Measurements from ENCODE around the gene TAF11L3.
"Not testable (repeated sequence)": the region's sequence is repeated elsewhere in the genome, so short reads cannot be mapped to it uniquely, and the experiment has no call there.

Gene TAF11L3

DNA sequence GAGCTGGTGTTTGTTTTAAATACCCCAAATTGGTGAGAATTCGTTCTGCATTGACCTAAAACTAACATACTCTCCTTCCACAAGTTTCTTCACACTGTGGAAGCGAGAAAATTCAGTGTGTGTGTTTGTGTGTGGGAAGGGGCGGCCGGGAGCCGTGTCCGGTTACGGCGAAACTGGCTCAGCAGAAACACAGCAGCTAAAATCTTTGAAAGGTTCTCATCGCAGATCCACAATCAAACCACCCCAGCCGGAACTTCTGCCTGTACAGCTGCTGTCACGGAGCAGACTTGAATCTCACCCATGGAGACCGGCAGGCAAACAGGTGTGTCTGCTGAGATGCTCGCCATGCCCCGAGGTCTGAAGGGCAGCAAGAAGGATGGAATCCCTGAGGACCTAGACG, 3.3 kb downstream of the TAF11L3 start, which contains the start of gene TAF11L4:
TAF11L4 (plus strand) TSS at position 301 of the 400 bp plus-strand sequence.
- not testable (repeated sequence) for H3K14ac ChIP-seq (ENCODE audit: low read length in 2 of 2); H2BK12ac ChIP-seq (ENCODE audit: low read length in 2 of 2); H3K4ac ChIP-seq (ENCODE audit: low read depth in 1 of 2, low read length in 2 of 2); H3K4me3 ChIP-seq (ENCODE audit: insufficient read depth in 1 of 2, low read depth in 1 of 2, low read length in 2 of 2); H3K4me1 ChIP-seq (ENCODE audit: control insufficient read depth, insufficient read depth, low read depth, low read length); H2AFZ ChIP-seq (ENCODE audit: low read depth, low read length); H3K9me3 ChIP-seq (ENCODE audit: control insufficient read depth, low read length); H3K23ac ChIP-seq (ENCODE audit: low read length in 2 of 2); H3K27me3 ChIP-seq (ENCODE audit: control insufficient read depth in 1 of 2, insufficient read depth in 1 of 2, low read length in 2 of 2); H4K91ac ChIP-seq (ENCODE audit: low read length); H3K18ac ChIP-seq (ENCODE audit: low read depth in 1 of 2, low read length in 2 of 2); H3K36me3 ChIP-seq (ENCODE audit: control insufficient read depth in 1 of 2, insufficient read depth in 2 of 2, low read depth in 1 of 2, low read length in 2 of 2); H3K27ac ChIP-seq (ENCODE audit: low read length, poor library complexity, severe bottlenecking); H2BK5ac ChIP-seq (ENCODE audit: low read depth, low read length, poor library complexity, severe bottlenecking); H3K4me2 ChIP-seq (ENCODE audit: low read length, poor library complexity, severe bottlenecking); H4K8ac ChIP-seq (ENCODE audit: low read length); H3K9ac ChIP-seq (ENCODE audit: low read length); DNase-seq; H2AK5ac ChIP-seq (ENCODE audit: low read length, severe bottlenecking); H2BK120ac ChIP-seq (ENCODE audit: low read depth, low read length); H2BK15ac ChIP-seq (ENCODE audit: low read depth, poor library complexity, severe bottlenecking); H3K79me1 ChIP-seq (replicated peaks; ENCODE audit: low read length, poor library complexity, severe bottlenecking)
- WGBS = no CpG with 5 or more reads among the region's 15 CpGs

DNA sequence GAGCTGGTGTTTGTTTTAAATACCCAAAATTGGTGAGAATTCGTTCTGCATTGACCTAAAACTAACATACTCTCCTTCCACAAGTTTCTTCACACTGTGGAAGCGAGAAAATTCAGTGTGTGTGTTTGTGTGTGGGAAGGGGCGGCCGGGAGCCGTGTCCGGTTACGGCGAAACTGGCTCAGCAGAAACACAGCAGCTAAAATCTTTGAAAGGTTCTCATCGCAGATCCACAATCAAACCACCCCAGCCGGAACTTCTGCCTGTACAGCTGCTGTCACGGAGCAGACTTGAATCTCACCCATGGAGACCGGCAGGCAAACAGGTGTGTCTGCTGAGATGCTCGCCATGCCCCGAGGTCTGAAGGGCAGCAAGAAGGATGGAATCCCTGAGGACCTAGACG, 6.8 kb downstream of the TAF11L3 start, which contains the start of gene TAF11L5:
TAF11L5 (plus strand) TSS at position 301 of the 400 bp plus-strand sequence.
- H3K14ac ChIP-seq (ENCODE audit: low read length in 2 of 2); H3K9ac ChIP-seq (ENCODE audit: low read length); DNase-seq; H2BK5ac ChIP-seq (ENCODE audit: low read depth, low read length, poor library complexity, severe bottlenecking); H3K27me3 ChIP-seq (ENCODE audit: control insufficient read depth in 1 of 2, insufficient read depth in 1 of 2, low read length in 2 of 2); H3K23ac ChIP-seq (ENCODE audit: low read length in 2 of 2); H2BK12ac ChIP-seq (ENCODE audit: low read length in 2 of 2); H3K18ac ChIP-seq (ENCODE audit: low read depth in 1 of 2, low read length in 2 of 2); H3K79me1 ChIP-seq (replicated peaks; ENCODE audit: low read length, poor library complexity, severe bottlenecking); H3K4me1 ChIP-seq (ENCODE audit: control insufficient read depth, insufficient read depth, low read depth, low read length); H3K4ac ChIP-seq (ENCODE audit: low read depth in 1 of 2, low read length in 2 of 2); H2BK120ac ChIP-seq (ENCODE audit: low read depth, low read length); H3K27ac ChIP-seq (ENCODE audit: low read length, poor library complexity, severe bottlenecking); H4K91ac ChIP-seq (ENCODE audit: low read length); H3K9me3 ChIP-seq (ENCODE audit: control insufficient read depth, low read length); H2AK5ac ChIP-seq (ENCODE audit: low read length, severe bottlenecking); H3K36me3 ChIP-seq (ENCODE audit: control insufficient read depth in 1 of 2, insufficient read depth in 2 of 2, low read depth in 1 of 2, low read length in 2 of 2); H4K8ac ChIP-seq (ENCODE audit: low read length); H3K4me3 ChIP-seq (ENCODE audit: insufficient read depth in 1 of 2, low read depth in 1 of 2, low read length in 2 of 2); H2AFZ ChIP-seq (ENCODE audit: low read depth, low read length); H2BK15ac ChIP-seq (ENCODE audit: low read depth, poor library complexity, severe bottlenecking); H3K4me2 ChIP-seq (ENCODE audit: low read length, poor library complexity, severe bottlenecking): not testable (repeated sequence)
- WGBS = no CpG with 5 or more reads among the region's 15 CpGs

DNA sequence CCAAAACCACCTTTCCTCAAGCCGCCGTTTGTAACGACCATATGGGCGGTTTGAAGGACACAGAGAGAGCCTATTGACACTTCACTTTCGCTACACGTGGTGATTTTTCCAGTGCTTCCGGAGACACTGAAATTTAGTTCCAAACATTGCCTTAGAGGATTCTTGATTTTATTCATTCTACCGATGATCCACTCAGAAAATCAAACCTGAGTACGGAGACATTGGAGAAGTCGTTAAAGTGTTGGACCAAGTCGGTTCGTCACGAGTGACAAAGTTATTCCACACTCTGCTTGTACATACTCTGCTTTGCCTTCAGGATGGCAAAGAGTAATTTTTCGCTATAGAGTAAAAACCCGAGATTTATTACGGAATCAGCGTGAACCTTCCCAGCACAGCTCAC, 8.3 kb downstream of the TAF11L3 start:
- not testable (repeated sequence) for H3K27me3 ChIP-seq (ENCODE audit: control insufficient read depth in 1 of 2, insufficient read depth in 1 of 2, low read length in 2 of 2); H2BK120ac ChIP-seq (ENCODE audit: low read depth, low read length); H3K23ac ChIP-seq (ENCODE audit: low read length in 2 of 2); H4K8ac ChIP-seq (ENCODE audit: low read length); H3K9me3 ChIP-seq (ENCODE audit: control insufficient read depth, low read length); H3K4me3 ChIP-seq (ENCODE audit: insufficient read depth in 1 of 2, low read depth in 1 of 2, low read length in 2 of 2); H3K4me2 ChIP-seq (ENCODE audit: low read length, poor library complexity, severe bottlenecking); H4K91ac ChIP-seq (ENCODE audit: low read length); H3K79me1 ChIP-seq (replicated peaks; ENCODE audit: low read length, poor library complexity, severe bottlenecking); DNase-seq; H2AFZ ChIP-seq (ENCODE audit: low read depth, low read length); H3K4ac ChIP-seq (ENCODE audit: low read depth in 1 of 2, low read length in 2 of 2); H2BK15ac ChIP-seq (ENCODE audit: low read depth, poor library complexity, severe bottlenecking); H3K18ac ChIP-seq (ENCODE audit: low read depth in 1 of 2, low read length in 2 of 2); H3K36me3 ChIP-seq (ENCODE audit: control insufficient read depth in 1 of 2, insufficient read depth in 2 of 2, low read depth in 1 of 2, low read length in 2 of 2); H3K27ac ChIP-seq (ENCODE audit: low read length, poor library complexity, severe bottlenecking); H2BK5ac ChIP-seq (ENCODE audit: low read depth, low read length, poor library complexity, severe bottlenecking); H3K9ac ChIP-seq (ENCODE audit: low read length); H2BK12ac ChIP-seq (ENCODE audit: low read length in 2 of 2); H3K4me1 ChIP-seq (ENCODE audit: control insufficient read depth, insufficient read depth, low read depth, low read length); H2AK5ac ChIP-seq (ENCODE audit: low read length, severe bottlenecking); H3K14ac ChIP-seq (ENCODE audit: low read length in 2 of 2)
- 91% methylated on average over 6 of the region's 17 CpGs for WGBS

DNA sequence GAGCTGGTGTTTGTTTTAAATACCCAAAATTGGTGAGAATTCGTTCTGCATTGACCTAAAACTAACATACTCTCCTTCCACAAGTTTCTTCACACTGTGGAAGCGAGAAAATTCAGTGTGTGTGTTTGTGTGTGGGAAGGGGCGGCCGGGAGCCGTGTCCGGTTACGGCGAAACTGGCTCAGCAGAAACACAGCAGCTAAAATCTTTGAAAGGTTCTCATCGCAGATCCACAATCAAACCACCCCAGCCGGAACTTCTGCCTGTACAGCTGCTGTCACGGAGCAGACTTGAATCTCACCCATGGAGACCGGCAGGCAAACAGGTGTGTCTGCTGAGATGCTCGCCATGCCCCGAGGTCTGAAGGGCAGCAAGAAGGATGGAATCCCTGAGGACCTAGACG, 10.2 kb downstream of the TAF11L3 start, which contains the start of gene TAF11L6:
TAF11L6 (plus strand) TSS at position 301 of the 400 bp plus-strand sequence.
- H3K79me1 ChIP-seq (replicated peaks; ENCODE audit: low read length, poor library complexity, severe bottlenecking); H3K9ac ChIP-seq (ENCODE audit: low read length); H3K18ac ChIP-seq (ENCODE audit: low read depth in 1 of 2, low read length in 2 of 2); H2AK5ac ChIP-seq (ENCODE audit: low read length, severe bottlenecking); H3K4me3 ChIP-seq (ENCODE audit: insufficient read depth in 1 of 2, low read depth in 1 of 2, low read length in 2 of 2); H3K14ac ChIP-seq (ENCODE audit: low read length in 2 of 2); H4K91ac ChIP-seq (ENCODE audit: low read length); H3K36me3 ChIP-seq (ENCODE audit: control insufficient read depth in 1 of 2, insufficient read depth in 2 of 2, low read depth in 1 of 2, low read length in 2 of 2); DNase-seq; H3K9me3 ChIP-seq (ENCODE audit: control insufficient read depth, low read length); H3K27me3 ChIP-seq (ENCODE audit: control insufficient read depth in 1 of 2, insufficient read depth in 1 of 2, low read length in 2 of 2); H2BK15ac ChIP-seq (ENCODE audit: low read depth, poor library complexity, severe bottlenecking); H2BK5ac ChIP-seq (ENCODE audit: low read depth, low read length, poor library complexity, severe bottlenecking); H3K4ac ChIP-seq (ENCODE audit: low read depth in 1 of 2, low read length in 2 of 2); H3K4me2 ChIP-seq (ENCODE audit: low read length, poor library complexity, severe bottlenecking); H3K23ac ChIP-seq (ENCODE audit: low read length in 2 of 2); H3K27ac ChIP-seq (ENCODE audit: low read length, poor library complexity, severe bottlenecking); H2BK12ac ChIP-seq (ENCODE audit: low read length in 2 of 2); H2AFZ ChIP-seq (ENCODE audit: low read depth, low read length); H4K8ac ChIP-seq (ENCODE audit: low read length); H3K4me1 ChIP-seq (ENCODE audit: control insufficient read depth, insufficient read depth, low read depth, low read length); H2BK120ac ChIP-seq (ENCODE audit: low read depth, low read length): not testable (repeated sequence)
- WGBS = no CpG with 5 or more reads among the region's 15 CpGs

Data from mesenchymal stem cell (in vitro differentiated cells and primary cell).